ENCODE results near the gene SPOCK2.
"Not testable (repeated sequence)": the region's sequence is repeated elsewhere in the genome, so short reads cannot be mapped to it uniquely, and the experiment has no call there.

The SPOCK2 gene, protein sequence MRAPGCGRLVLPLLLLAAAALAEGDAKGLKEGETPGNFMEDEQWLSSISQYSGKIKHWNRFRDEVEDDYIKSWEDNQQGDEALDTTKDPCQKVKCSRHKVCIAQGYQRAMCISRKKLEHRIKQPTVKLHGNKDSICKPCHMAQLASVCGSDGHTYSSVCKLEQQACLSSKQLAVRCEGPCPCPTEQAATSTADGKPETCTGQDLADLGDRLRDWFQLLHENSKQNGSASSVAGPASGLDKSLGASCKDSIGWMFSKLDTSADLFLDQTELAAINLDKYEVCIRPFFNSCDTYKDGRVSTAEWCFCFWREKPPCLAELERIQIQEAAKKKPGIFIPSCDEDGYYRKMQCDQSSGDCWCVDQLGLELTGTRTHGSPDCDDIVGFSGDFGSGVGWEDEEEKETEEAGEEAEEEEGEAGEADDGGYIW

DNA sequence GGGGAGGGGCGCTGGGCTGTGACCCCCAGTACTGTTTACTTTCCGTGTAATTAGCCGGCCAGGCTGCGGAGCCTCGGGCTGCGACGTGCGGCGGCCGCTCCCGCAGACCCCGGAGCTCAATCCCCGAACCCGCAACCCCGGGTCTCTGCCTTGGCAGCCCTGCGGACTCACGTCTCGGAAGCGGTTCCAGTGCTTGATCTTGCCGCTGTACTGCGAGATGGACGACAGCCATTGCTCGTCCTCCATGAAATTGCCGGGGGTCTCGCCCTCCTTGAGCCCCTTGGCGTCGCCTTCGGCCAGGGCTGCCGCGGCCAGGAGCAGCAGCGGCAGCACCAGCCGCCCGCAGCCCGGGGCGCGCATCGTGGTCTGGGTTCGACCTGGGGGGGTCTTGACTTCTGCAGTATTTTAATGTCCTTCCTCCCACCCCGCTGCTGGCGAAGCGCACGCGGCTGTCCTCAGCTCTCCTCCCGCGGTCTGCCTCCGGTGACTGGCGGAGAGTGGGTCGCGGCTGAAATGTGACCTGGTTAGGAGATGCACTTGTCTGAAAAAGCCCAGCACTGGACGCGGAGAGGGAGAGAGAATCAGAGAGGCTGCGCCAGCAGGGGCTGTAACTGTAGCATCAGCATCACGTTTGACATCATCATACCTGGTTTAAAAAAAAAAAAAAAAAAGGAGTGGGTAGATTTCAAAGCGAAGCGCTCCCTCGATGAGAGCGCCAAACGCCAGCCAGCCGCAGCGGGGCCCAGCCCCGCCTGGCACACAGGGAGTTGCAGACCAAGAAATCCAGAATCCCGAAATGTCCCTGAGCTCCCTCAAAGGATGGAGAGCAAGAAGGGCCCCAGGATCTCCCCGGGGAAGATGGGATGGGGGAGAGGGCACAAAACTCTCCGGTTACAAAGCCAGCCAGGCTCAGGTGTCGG lies at the start of gene SPOCK2:
TSS of gene SPOCK2 (minus strand) at position 583 of the 920 bp plus-strand sequence. CDS start at position 360, 223 bp downstream.
- peaks cover 16% of the 10 kb centered on the region for H3K4me1 ChIP-seq (ENCODE audit: control insufficient read depth, insufficient read depth, low read length)
- no peaks in the 10 kb centered on the region for H3K9me3 ChIP-seq (ENCODE audit: control insufficient read depth, insufficient read depth, low read length)
- peaks cover 52% of the 10 kb centered on the region for H3K27me3 ChIP-seq (ENCODE audit: control insufficient read depth, insufficient read depth, low read length)
- no peaks in the 10 kb centered on the region for H3K36me3 ChIP-seq (ENCODE audit: control insufficient read depth, insufficient read depth, low read length)
- peak within 1 kb of the TSS; percentile 55 for H3K4me3 ChIP-seq (ENCODE audit: low read depth, low read length)
- H3K9ac ChIP-seq (ENCODE audit: low read depth, low read length): no peak within 1 kb of the TSS

DNA sequence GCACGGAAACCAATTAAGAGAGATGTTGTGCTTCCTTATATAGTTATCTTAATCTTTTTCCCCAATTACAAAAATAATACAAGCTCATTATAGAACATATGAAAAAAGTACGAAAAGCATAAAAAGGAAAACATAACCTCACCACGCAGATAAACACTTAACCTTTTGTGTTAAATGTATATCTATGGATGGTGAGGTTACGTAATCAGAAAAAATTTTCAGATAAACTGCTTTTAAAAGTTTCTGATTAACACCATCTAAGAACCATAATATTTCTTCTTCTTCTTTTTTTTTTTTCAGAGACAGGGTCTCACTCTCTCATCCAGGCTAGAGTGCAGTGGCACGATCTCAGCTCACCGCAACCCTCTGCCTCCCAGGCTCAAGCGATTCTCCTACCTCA lies 49.2 kb upstream of the SPOCK2 start:
- H3K9ac ChIP-seq (ENCODE audit: low read depth, low read length): no peak overlapping the region
- H3K4me3 ChIP-seq (ENCODE audit: low read depth, low read length): no peak overlapping the region
- H3K9me3 ChIP-seq (ENCODE audit: control insufficient read depth, insufficient read depth, low read length): no peaks in the 10 kb centered on the region
- H3K4me1 ChIP-seq (ENCODE audit: control insufficient read depth, insufficient read depth, low read length): no peaks in the 10 kb centered on the region
- no peaks in the 10 kb centered on the region for H3K27me3 ChIP-seq (ENCODE audit: control insufficient read depth, insufficient read depth, low read length)
- no peaks in the 10 kb centered on the region for H3K36me3 ChIP-seq (ENCODE audit: control insufficient read depth, insufficient read depth, low read length)

DNA sequence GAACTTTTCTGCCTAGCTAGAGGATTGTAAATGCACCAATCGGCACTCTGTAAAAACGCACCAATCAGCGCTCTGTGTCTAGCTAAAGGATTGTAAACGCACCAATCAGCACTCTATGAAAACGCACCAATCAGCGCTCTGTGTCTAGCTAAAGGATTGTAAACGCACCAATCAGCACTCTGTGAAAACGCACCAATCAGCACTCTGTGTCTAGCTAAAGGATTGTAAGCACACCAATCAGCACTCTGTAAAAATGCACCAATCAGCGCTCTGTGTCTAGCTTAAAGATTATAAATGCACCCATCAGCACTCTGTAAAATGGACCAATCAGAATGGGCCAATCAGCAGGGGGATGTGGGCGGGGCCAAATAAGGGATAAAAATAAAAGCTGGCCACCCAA lies 47.9 kb upstream of the SPOCK2 start:
- H3K9me3 ChIP-seq (ENCODE audit: control insufficient read depth, insufficient read depth, low read length); H3K4me1 ChIP-seq (ENCODE audit: control insufficient read depth, insufficient read depth, low read length); H3K36me3 ChIP-seq (ENCODE audit: control insufficient read depth, insufficient read depth, low read length); H3K4me3 ChIP-seq (ENCODE audit: low read depth, low read length); H3K27me3 ChIP-seq (ENCODE audit: control insufficient read depth, insufficient read depth, low read length); H3K9ac ChIP-seq (ENCODE audit: low read depth, low read length): not testable (repeated sequence)

DNA sequence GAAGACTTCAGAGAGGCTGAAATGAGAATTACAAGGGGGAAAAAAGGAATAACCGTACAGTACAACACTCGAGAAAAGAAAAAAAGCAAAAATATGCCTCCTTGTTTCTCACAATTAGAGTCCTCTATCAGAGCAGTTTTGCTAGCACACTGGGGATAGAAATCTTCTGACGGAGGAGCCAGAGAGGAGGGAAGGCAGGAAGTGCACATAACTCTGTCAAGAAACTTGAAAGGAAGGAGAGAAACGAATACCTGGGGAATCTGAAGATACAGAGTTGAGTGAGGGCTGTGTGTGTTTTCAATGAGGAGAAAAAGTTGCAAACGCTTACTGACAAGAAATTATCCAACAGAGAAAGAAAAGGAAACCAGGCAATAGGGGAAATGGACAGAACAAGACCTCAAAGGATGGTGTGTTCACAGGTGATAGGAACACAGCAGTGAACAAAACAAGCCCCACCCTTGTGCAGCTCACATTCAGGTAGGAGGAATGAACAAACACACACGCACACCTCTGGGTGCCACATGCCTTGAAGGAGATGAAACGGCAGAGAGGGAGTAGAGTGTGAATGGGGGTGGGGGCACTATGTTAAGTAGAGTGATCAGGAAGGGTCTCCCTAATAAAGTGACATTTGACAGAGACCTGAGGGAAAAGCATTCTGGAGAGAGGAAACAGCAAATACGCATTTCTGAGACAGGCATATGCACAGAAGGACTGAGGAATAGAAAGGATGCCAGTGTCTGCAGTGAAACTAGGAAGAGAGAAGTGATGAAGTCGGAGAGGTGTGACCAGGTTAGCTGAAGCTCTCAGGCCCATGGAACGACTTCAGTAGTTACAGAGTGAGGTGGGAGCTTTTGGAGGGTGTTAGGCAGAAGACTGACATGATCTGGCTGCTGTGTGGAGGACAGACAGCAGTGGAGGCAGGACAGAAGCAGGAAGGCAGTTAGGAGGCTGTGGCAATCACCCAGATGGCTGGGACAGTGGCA lies 46.7 kb upstream of the SPOCK2 start:
- Histone ChIP-seq H3K4me1 (ENCODE audit: control insufficient read depth, insufficient read depth, low read length) (no peaks in the 10 kb centered on the region), H3K36me3 (ENCODE audit: control insufficient read depth, insufficient read depth, low read length) (no peaks in the 10 kb centered on the region), H3K4me3 (ENCODE audit: low read depth, low read length) (no peak overlapping the region), H3K9me3 (ENCODE audit: control insufficient read depth, insufficient read depth, low read length) (no peaks in the 10 kb centered on the region), H3K27me3 (ENCODE audit: control insufficient read depth, insufficient read depth, low read length) (no peaks in the 10 kb centered on the region), H3K9ac (ENCODE audit: low read depth, low read length) (no peak overlapping the region)

DNA sequence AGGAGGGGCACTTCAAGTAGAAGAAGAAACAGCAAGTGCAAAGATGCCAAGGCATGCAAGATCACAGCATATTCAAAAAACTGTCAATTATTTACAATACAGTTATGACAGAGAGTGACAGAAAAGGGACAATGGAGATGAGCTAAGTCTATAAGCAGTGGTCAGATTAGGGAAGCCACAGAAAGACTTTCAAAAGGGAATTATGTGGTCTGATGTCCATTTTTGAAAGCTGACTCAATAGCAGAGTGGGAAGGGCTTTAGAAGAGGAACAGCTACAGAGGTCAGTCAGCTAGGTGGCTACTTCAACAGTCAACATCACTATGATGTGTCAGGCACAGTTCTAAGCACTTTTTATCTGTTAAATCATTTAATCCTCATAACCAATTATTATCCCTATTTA lies 45.2 kb upstream of the SPOCK2 start:
- Histone ChIP-seq H3K4me3 (ENCODE audit: low read depth, low read length) (no peak overlapping the region), H3K36me3 (ENCODE audit: control insufficient read depth, insufficient read depth, low read length) (no peaks in the 10 kb centered on the region), H3K4me1 (ENCODE audit: control insufficient read depth, insufficient read depth, low read length) (no peaks in the 10 kb centered on the region), H3K9ac (ENCODE audit: low read depth, low read length) (no peak overlapping the region), H3K9me3 (ENCODE audit: control insufficient read depth, insufficient read depth, low read length) (no peaks in the 10 kb centered on the region), H3K27me3 (ENCODE audit: control insufficient read depth, insufficient read depth, low read length) (no peaks in the 10 kb centered on the region)

DNA sequence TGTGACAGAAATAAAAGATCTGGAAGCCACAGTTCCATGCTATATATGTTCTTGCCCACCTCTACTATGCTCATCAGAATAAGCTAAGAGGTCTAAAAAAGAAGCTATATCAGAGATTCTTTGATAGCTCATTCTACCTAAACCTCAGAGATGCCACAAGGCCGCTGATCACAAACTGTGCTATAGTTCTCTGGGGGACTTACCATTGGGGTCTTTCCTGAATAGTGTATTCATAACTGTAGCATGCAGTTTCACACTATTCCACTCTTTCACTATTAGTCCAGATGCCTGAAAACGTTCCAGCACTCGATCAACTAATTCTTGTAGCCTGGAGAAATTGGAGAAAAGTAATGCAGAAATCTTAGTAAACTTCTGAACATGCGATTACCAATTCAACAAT lies 44.5 kb upstream of the SPOCK2 start:
- Histone ChIP-seq H3K9ac (ENCODE audit: low read depth, low read length) (no peak overlapping the region), H3K36me3 (ENCODE audit: control insufficient read depth, insufficient read depth, low read length) (no peaks in the 10 kb centered on the region), H3K4me1 (ENCODE audit: control insufficient read depth, insufficient read depth, low read length) (no peaks in the 10 kb centered on the region), H3K27me3 (ENCODE audit: control insufficient read depth, insufficient read depth, low read length) (no peaks in the 10 kb centered on the region), H3K4me3 (ENCODE audit: low read depth, low read length) (no peak overlapping the region), H3K9me3 (ENCODE audit: control insufficient read depth, insufficient read depth, low read length) (no peaks in the 10 kb centered on the region)

DNA sequence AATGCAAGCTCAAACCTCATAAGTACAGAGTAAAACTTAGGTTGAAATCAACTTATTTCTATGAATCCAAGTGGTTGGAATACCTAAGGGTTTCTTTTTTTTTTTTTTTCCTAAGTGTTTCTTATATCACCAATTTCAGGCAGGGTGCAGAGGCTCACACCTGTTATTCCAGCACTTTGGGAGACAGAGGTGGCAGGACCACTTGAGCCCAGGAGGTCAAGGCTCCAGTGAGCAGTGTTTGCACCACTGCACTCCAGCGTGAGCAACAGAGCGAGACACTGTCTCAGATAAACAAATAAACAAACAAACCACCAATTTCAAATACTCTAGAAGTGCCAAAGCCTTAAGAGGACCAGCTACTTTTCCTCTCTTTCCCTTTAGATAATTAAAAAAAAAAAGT lies 39.2 kb upstream of the SPOCK2 start:
- no peaks in the 10 kb centered on the region for H3K27me3 ChIP-seq (ENCODE audit: control insufficient read depth, insufficient read depth, low read length)
- no peaks in the 10 kb centered on the region for H3K9me3 ChIP-seq (ENCODE audit: control insufficient read depth, insufficient read depth, low read length)
- no peak overlapping the region for H3K9ac ChIP-seq (ENCODE audit: low read depth, low read length)
- no peak overlapping the region for H3K4me3 ChIP-seq (ENCODE audit: low read depth, low read length)
- no peaks in the 10 kb centered on the region for H3K36me3 ChIP-seq (ENCODE audit: control insufficient read depth, insufficient read depth, low read length)
- H3K4me1 ChIP-seq (ENCODE audit: control insufficient read depth, insufficient read depth, low read length): peaks cover 7% of the 10 kb centered on the region

DNA sequence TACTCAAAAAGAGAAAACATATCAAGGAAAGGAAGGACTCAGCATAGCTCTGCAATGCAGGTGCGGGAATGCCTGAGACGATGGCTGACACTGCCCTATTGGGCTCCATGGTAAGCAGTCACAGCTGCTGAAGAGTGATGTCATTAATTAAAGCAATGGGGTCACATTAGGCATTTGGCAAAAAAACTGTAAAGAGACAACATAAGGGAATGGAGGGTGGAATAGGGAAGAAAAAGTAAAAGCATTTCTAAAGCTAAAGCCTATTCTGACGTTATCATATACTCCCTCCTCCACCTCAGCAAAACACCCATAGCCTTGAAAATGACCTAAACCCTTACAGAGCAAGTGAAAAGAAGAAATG lies 38.5 kb upstream of the SPOCK2 start:
- H3K4me1 ChIP-seq (ENCODE audit: control insufficient read depth, insufficient read depth, low read length): peaks cover 7% of the 10 kb centered on the region
- no peaks in the 10 kb centered on the region for H3K36me3 ChIP-seq (ENCODE audit: control insufficient read depth, insufficient read depth, low read length)
- H3K4me3 ChIP-seq (ENCODE audit: low read depth, low read length): no peak overlapping the region
- no peaks in the 10 kb centered on the region for H3K9me3 ChIP-seq (ENCODE audit: control insufficient read depth, insufficient read depth, low read length)
- no peak overlapping the region for H3K9ac ChIP-seq (ENCODE audit: low read depth, low read length)
- H3K27me3 ChIP-seq (ENCODE audit: control insufficient read depth, insufficient read depth, low read length): no peaks in the 10 kb centered on the region

DNA sequence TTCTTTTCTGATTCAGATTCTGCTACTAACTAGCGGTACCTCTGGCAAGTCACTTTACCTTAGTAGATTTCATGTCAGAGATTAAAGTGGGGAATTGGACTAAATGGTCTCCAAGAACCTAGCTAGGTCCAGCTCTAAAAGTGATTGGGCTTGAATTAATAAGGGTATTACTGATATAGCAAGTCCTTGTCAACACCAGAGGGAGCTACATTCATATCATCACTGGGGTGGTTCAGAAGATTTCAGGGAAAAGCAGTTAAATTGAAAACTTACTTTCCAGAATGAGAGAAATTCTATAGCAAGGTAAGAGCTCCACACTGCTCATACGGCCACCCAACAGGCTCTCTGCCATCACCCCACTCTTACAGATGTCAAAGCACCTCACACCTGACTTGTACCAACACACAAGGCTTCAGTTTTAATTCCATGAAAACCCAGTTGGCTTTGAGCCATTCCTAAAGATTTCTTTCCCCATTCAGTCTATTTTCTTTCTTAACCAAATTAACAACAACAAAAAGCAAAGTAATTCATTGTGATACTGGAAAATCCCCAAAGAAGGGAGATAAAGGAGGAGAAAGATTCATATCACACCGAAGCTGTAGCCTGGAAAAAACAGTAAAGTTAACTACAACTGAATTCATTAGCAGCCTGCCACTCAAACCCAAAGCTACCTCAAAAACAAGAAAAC lies 38.0 kb upstream of the SPOCK2 start:
- Histone ChIP-seq H3K36me3 (ENCODE audit: control insufficient read depth, insufficient read depth, low read length) (no peaks in the 10 kb centered on the region), H3K4me1 (ENCODE audit: control insufficient read depth, insufficient read depth, low read length) (peaks cover 7% of the 10 kb centered on the region), H3K4me3 (ENCODE audit: low read depth, low read length) (no peak overlapping the region), H3K9me3 (ENCODE audit: control insufficient read depth, insufficient read depth, low read length) (no peaks in the 10 kb centered on the region), H3K27me3 (ENCODE audit: control insufficient read depth, insufficient read depth, low read length) (no peaks in the 10 kb centered on the region), H3K9ac (ENCODE audit: low read depth, low read length) (no peak overlapping the region)

DNA sequence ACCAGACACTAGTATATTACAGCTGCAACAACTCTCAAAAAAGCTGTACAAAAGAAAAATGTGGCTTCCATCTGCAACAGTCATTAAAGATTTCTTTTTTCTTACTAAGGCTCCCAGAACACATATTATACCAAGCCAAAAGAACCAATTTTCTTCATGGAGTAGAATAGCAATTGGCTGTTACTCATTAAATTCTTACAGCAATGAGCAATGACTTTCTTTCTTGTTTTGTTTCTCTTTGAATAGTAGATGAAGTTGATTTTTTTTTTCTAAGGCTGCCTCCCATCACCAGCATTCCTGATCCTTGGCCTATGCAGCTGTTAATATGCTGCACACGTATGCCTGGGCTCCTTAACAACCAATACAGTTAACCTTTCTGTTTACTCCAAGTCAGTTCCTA lies 36.6 kb upstream of the SPOCK2 start:
- H3K27me3 ChIP-seq (ENCODE audit: control insufficient read depth, insufficient read depth, low read length): no peaks in the 10 kb centered on the region
- no peak overlapping the region for H3K9ac ChIP-seq (ENCODE audit: low read depth, low read length)
- H3K9me3 ChIP-seq (ENCODE audit: control insufficient read depth, insufficient read depth, low read length): no peaks in the 10 kb centered on the region
- no peak overlapping the region for H3K4me3 ChIP-seq (ENCODE audit: low read depth, low read length)
- H3K4me1 ChIP-seq (ENCODE audit: control insufficient read depth, insufficient read depth, low read length): peaks cover 7% of the 10 kb centered on the region
- H3K36me3 ChIP-seq (ENCODE audit: control insufficient read depth, insufficient read depth, low read length): no peaks in the 10 kb centered on the region

DNA sequence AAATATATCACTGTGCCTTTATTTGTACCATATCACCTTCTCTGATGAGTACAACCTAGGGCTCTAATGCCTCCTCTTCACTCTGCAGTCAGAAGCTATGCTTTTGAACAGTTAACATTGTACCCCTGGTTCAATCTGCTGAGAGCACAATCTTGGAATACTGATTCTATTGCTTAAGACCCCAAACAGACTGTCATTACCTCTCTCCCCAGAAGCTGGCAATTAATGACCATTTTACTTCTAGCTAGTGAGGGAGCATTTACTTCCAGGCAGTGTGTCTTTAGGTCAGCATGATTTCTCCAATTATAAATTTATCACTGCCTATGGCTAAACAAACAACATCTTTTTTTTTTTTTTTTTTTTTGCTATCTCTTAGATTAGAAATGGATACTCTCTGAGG lies 36.0 kb upstream of the SPOCK2 start:
- H3K9me3 ChIP-seq (ENCODE audit: control insufficient read depth, insufficient read depth, low read length): no peaks in the 10 kb centered on the region
- no peak overlapping the region for H3K9ac ChIP-seq (ENCODE audit: low read depth, low read length)
- H3K4me3 ChIP-seq (ENCODE audit: low read depth, low read length): no peak overlapping the region
- H3K4me1 ChIP-seq (ENCODE audit: control insufficient read depth, insufficient read depth, low read length): peaks cover 7% of the 10 kb centered on the region
- no peaks in the 10 kb centered on the region for H3K27me3 ChIP-seq (ENCODE audit: control insufficient read depth, insufficient read depth, low read length)
- no peaks in the 10 kb centered on the region for H3K36me3 ChIP-seq (ENCODE audit: control insufficient read depth, insufficient read depth, low read length)
